Pulmonary artery endothelial cell (primary cell): ENCODE data around the gene CASKIN1. TPM values are rescaled to one million over a fixed set of nuclear protein-coding genes. Genes with fewer than 3 reads are reported as not detected.

Experiments
- DNase-seq: peaks from one replicate; pipeline ENCODE4 v3.0.0-alpha.2; 2011; ENCODE audit warnings: low read depth, low spot score
- total RNA-seq: library from RNA; depleted of rRNA; stranded (reverse); fragments of >200 nt; gene quantifications from 2 replicates; pipeline ENCODE4 v1.2.3, GENCODE V29; 2014

The CASKIN1 gene
- total RNA-seq, 1 donor from 2014 or later = 0.26 TPM

DNA sequence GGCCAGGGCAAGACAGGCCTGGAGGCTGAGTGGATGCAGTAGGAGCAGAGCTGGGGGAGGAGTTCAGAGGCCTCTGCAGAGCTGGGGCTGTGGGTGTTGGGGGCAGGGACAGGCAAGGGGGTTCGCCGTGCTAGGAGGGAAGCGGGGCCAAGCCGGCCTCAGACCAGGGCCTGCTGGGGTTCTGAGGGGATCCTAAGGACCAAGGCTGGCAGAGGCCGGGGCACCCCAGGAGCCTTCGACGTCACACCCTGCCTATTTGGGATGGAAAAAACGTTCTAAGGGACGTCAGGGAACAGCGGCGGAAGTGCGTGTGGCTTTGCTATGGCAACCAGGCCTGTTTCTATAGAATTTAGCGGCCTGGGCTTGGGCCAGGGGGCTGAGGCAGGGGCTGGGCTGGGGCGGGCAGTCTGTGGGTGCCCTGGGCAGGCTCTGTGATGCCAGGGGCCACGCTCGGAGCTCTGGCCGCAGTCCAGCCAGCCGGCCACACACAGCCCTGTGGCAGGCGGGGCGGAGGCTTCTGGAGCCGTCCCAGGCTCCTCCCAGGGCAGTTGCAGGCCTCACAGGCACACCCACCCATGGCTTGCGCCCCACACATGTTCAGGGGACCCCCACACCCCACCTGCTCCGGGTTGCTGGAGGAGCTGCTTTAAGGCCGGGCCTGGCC, 37.1 kb downstream of the CASKIN1 start:
- peak; percentile 60 for DNase-seq

- DNase-seq = no peak
Measured at GRCh38 chr16:2158262-2158638, 38.2 kb downstream of the CASKIN1 start.

GRCh38 chr16:2157480-2158261, 38.7 kb downstream of the CASKIN1 start:
- DNase-seq = no peak

DNA sequence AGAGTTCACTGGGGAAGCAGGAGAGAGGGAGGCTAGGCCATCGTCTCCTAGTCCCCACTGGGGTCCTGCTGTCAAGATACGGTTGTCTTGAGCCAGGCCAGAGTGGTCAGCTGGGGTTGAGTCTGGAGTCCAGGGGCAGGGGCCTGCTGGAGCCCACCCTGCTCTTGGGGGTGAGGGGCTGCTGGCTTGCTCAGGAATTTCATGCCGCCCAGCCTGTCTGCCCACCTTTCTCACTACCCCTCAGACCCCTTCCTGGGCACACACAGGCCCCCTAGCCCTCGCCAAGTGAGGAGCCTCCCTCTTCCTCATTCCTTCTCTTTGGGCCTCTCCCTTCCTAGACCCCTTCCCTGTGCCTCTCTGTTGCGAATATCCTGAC, 39.6 kb downstream of the CASKIN1 start:
- no peak for DNase-seq

DNA sequence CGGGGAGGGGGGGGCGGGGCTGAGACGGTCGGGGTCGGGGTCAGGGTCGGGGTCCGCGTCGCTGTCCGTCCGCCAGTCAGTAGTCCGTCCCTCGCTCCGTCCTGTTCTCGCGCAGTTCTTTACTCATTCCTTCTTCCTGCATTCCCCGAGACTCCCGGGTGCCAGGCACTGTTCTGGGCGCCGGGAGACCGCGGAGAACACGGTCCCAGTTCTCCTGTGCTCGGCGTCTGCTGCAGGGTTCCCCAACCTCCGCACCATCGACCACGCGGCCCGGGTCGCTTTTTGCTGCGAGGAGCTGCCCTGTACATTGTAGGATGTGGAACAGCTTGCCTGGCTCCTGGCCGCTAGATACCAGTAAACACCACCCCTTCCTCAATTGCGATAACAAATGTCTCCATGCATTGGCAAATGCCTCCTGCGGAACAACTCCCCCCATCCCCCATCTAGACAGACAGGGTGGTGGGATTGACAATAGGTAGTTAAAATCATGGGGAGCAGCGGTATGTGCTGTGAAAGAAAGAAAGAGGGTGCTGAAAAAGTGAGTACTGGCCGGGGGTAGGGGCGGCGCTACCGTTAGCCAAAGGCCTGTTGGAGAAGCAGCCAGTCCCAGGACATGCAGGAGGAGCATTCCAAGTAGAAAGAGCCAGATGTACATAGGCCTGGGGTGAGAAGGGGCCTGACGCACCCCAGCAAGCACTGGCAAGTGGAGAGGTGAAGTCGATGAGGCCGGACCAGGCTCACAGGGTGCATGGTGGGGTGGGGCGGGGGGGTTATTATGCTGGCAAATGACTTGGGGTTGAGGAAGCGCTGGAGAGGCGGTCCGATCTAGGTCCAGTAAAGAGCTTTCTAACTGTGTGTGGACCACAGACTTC, 40.2 kb downstream of the CASKIN1 start:
- DNase-seq = no peak

DNA sequence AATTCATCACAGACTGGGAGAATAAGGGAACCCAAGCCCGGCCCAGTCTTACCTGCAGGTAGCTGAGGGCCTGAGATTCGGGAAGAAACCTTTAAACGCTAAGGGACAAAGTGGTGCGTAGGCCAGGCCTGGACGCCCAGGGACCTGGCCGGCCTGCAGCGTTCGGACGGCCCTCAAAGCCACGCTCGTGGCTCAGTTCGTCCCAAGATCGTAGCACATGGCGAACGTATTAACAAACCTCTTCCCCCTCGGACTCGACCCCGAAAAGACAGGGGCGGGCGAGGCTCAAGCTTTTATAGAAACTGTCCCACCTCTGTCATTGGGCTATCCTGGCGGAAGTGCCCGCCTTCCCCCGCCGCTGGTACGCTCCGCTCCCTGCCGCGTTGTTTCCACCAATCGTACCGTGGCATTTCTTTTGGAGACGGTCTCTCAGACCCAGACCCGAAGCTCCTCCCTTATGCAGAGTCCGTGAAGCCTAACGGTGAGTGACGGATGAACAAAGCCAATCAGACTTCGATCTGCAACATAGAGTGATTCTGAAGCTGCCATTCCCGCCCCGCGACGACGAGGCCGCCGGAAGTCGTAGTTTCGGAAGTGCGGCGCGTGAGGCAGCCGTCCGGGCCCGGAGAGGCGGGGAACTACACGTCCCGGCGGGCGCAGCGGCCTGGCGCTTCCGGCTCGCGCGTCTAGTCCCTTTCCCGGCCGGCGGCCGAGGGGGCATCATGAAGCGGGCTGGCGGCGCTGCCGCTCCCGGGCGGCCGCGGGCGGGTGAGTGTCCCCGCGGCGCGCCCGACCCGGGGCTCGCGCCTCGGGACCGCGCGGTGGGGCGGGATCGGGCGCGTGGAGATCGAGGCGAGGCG, 41.1 kb downstream of the CASKIN1 start, which contains the start of gene TRAF7:
TRAF7 (plus strand) TSS at position 692 of the 860 bp plus-strand sequence. CDS start 8,139 bp downstream, outside the sequence.
- DNase-seq = peak; percentile 100

DNA sequence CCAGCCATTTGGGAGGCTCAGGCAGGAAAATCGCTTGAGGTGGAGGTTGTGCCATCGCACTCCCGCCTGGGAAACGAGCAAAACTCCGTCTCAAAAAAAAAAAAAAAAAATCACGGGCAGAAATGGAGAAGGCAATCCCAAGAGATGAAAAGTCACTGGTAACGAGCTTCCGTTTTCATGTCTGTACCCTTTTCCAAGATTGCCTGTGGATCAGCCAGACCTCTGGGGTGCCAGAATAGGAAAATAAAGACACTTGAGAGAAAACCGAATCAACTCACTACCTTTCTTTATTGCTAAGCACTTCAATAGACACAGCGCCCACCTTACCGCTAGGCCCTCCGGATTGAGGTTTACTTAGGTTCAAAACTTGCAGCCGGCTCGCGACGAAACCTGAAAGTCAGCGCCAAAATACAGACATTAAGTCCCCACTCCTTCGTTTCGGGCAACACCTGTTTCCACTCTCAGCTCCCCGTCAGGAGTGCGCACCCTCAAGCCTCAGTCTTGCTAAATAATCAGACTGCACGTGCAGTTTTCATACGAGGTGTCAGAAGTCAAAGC, 41.8 kb downstream of the CASKIN1 start:
- DNase-seq = no peak

GRCh38 chr16:2152695-2153506, 43.5 kb downstream of the CASKIN1 start:
- DNase-seq = no peak

DNA sequence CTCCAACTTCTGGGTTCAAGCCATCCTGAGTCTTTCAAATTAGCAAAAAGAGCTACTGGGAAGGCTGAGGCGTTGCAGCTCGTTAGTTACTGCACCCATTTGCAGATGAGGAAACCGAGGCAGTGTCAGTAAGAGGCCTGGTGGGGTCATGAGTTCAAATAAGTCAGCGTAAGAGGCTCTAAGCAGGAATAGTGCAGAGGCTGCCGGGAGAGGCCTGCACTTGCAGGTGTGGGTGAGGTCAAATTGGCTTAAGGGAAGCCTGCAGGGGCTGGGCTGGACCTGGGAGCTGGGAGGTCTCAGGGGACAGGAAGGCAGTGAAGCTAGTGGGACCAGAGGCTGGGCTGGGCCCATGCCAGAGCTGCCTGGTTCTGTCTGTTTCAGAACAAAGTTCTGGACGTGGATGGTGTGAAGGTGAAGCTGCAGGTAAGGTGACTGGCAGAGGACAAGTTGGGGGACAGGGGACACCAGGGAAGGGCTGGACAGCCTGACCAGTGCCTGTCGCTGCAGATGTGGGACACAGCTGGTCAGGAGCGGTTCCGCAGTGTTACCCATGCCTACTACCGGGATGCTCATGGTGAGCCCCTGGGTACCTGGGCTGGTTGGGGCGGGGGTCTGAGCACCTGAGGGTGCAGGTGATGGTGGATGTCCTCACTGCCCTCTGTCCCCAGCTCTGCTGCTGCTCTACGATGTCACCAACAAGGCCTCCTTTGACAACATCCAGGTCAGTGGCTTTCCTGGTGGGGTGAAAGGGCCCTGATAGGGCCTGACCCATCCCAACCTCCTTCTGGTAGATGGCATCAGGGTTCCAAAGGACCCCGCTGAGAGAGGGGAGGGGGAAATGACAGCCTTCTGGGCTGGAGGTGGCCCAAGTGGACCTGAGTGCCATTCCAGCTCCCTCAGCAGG, 45.0 kb downstream of the CASKIN1 start:
- no peak for DNase-seq

DNA sequence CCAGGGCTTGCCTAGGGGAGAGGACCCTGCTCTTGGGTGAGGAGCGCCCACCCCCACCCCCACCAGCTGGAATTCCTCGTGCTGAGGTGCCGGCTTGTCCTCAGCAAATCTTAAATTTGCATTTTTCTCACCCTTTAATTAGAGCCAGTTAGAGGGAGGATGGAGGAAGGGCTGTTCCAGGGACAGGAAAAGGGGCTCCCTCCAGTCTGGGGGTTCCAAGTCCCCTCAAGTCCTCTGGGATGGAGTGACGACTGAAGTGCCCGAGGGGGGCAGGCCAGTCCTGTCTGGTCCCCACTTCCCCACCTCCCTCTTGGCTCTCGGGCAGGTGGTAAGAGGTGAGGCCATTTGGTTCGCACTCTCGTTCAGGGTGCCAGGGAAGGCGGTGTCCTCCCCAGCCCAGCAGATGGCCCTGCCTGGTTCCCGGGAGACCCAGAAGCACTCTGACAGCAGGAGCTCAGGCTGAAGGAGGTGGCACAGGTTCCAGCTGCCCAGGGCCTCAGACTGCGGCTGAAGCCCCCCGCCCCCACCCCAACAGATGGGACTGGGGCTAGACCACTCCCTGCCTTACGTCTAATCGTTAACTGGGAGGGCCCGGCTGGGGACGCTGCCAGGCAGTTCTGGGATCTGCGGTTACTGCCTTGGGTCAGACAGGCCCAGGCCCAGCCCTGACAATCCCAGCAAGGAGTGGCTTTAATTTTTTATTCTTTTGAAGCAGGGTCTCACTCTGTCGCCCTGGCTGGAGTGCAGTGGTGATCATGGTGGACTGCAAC, 45.8 kb downstream of the CASKIN1 start:
- DNase-seq = no peak

GRCh38 chr16:2149630-2150417, 46.6 kb downstream of the CASKIN1 start:
- DNase-seq = no peak

GRCh38 chr16:2148714-2149629, 47.4 kb downstream of the CASKIN1 start:
- no peak for DNase-seq

DNA sequence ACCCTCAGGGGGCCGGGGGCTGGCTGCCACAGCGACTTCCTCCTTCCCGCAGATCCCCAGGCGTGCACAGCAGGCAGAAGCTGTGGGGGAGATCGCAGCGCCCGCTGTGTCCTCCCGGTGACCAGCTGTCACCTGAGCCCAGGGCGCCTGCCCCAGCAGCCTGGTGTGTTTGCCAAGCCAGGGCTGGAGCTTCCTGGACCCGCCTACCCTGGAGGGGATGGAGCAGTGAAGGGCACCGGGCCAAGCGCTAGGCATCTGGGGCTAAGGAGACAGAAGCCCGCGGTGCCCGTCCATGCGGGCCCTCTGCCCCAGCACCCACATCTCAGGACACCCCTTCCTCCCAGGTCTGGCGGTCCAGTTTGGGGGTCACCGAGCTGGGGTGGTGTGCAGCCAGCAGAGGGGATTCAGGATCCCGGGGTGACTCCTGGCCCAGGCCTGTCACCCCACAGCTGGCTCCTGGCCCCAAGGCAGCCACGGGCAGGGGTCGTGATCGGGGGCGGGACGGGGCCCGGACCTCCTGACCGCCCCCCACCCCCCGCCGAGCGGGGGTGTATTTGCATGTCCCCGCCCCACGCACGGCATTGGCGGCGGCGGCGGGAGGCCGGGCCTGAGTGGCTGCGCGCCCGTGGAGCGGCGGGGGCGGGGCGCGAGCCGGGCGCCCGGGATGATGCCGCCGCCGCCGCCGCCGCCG, 48.3 kb downstream of the CASKIN1 start, which contains the start of gene RAB26:
RAB26 (plus strand) TSS at position 645 of the 691 bp plus-strand sequence. CDS start 159 bp downstream, outside the sequence.
- DNase-seq = no peak

GRCh38 chr16:2147378-2147777, 49.0 kb downstream of the CASKIN1 start:
- no peak for DNase-seq

GRCh38 chr16:2145843-2146242, 50.6 kb downstream of the CASKIN1 start:
- DNase-seq = no peak
